Suprapubic skin (tissue), 4 donors: ENCODE data around the gene DNAJB5. TPM values are rescaled to one million over a fixed set of nuclear protein-coding genes. Genes with fewer than 3 reads are reported as not detected.

Source experiments
- DNase-seq, 2 donors: peaks; one replicate each; pipeline ENCODE4 v3.0.0-alpha.2; 2019; ENCODE audit warnings: low spot score in 2 of 2
- H3K27ac ChIP-seq: fragments of 200-600 bp; sonication (generic); one replicate; pipeline ENCODE4 v1.5.1; 2019
- H3K27me3 ChIP-seq: fragments of 200-600 bp; sonication (generic); one replicate; pipeline ENCODE4 v1.5.1; 2019
- H3K36me3 ChIP-seq: fragments of 200-600 bp; sonication (generic); one replicate; pipeline ENCODE4 v1.5.1; 2019
- H3K4me1 ChIP-seq: fragments of 200-600 bp; sonication (generic); one replicate; pipeline ENCODE4 v1.5.1; 2019
- H3K4me3 ChIP-seq: fragments of 200-600 bp; sonication (generic); one replicate; pipeline ENCODE4 v1.5.1; 2019; ENCODE audit warnings: mild to moderate bottlenecking
- H3K9me3 ChIP-seq: fragments of 200-600 bp; sonication (generic); one replicate; pipeline ENCODE4 v1.5.1; 2019
- CTCF ChIP-seq, 2 donors: fragments of 200-600 bp in 1 of 2; fragments of 450-650 bp in 1 of 2; sonication (generic) in 1 of 2; IDR thresholded peaks; one replicate each; pipeline ENCODE4 v1.5.1; 2016 to 2019; ENCODE audit warnings: antibody characterized with exemption in 2 of 2, mild to moderate bottlenecking in 1 of 2, moderate library complexity in 1 of 2
- EP300 ChIP-seq: sonication (generic); formaldehyde crosslinking; IDR thresholded peaks from one replicate; pipeline ENCODE4 v1.6.1; 2017; ENCODE audit warnings: antibody characterized with exemption
- POLR2A ChIP-seq, 2 donors: fragments of 450-650 bp; IDR thresholded peaks; one replicate each; pipeline ENCODE4 v1.6.1; 2017; ENCODE audit warnings: antibody characterized with exemption in 2 of 2, mild to moderate bottlenecking in 2 of 2, moderate library complexity in 2 of 2
- POLR2AphosphoS5 ChIP-seq, 3 donors: sonication (generic); formaldehyde crosslinking; IDR thresholded peaks; one replicate each; pipeline ENCODE4 v1.6.1; 2017; ENCODE audit warnings: antibody characterized with exemption in 3 of 3
- WGBS: methylation state at CpG from one replicate; pipeline ENCODE4 v1.1.5; 2018; 5-methylcytosine and 5-hydroxymethylcytosine counted together
- total RNA-seq, 4 donors: library from RNA; depleted of rRNA; stranded (reverse); fragments of >200 nt; gene quantifications; one replicate each; pipeline ENCODE4 v1.1.0, GENCODE V29; 2016

Gene DNAJB5
- total RNA-seq, 4 donors from 2014 or later, result 0.98 to 4.7 (median 1.6) TPM

DNA sequence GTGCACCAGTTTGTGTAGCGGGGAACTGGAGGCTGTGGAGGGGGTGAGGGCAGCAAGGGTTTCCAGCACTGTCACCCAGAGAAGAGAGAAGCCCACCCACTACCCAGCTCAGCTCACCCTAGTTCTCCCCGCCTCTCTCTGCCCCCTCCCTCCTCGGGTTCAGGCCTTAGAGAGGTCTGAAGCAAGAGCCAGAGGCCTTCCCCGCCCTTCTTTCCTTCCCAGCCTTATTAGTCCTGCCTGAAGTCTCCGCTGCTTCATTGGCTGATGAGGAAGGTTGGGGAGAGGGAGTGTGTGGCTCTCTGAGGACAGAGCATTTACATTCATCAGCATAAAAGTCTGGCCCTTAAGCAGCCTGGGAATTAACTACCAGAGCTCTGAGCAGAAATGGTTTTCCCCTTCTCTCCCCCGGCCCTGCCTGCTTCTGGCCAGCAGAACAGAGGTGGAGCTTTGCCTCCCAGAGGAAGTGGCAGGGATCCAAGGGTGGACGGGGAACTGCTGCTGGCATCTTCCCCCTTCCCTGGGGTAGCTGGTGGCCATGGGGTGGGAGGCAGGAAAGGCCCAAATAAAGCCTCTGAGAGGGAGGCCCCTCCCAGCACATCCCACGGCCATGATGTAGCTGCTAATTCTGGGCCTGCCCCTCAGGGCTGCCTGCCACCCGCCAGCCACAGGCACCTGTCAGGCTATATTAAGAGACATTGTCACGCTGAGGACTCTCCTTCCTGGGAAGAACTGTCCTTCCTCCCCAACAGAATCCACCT is 4.1 kb downstream of the DNAJB5 start:
- no peak overlapping the region for H3K4me3 ChIP-seq
- WGBS, result 28% methylated on average over 9 of the region's 10 CpGs
- no peaks in the 10 kb centered on the region for H3K27me3 ChIP-seq
- H3K9me3 ChIP-seq, result no peaks in the 10 kb centered on the region
- peak overlapping the region; percentile 75 for H3K27ac ChIP-seq
- peak; percentile 79 to 80 for DNase-seq
- peaks cover 70% of the 10 kb centered on the region for H3K4me1 ChIP-seq
- H3K36me3 ChIP-seq, result peaks cover 11% of the 10 kb centered on the region
- TF ChIP-seq POLR2A (IDR thresholded peaks at IDR 0.05) (no peak), CTCF (IDR thresholded peaks at IDR 0.05) (no peak), POLR2AphosphoS5 (IDR thresholded peaks at IDR 0.05) (no peak), EP300 (no peak)

DNA sequence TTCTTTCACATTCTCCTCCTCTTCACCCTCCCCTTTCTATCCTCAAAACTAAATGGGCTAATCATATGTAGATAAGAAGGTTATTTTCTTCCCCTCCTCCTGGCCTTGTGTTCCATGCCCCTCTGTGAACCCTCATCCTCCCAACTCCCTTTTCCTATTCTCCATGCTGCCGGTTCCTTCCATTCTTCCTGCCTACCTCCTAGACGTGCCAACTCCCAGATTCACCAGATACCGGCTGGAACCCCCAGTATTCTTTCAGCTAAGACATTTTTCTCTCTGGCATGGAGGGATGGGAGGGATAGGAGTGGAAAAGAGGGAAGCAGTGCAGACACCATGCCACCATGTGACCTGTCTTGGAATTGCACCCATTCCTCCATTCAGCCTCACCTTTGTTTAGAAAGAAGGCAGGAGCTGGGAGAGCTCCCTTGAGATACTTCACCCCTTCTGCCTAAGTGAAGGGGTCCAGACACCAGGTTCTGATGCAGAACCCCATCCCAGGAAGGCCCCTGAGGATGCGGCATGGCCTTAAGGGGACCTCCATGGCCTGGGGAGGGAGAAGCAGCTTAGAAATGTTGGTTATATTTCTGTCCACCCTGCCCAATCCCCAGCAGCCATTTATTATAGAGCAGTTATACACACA is 4.8 kb downstream of the DNAJB5 start:
- 31% methylated on average over 4 of the region's 4 CpGs for WGBS
- peak in 1 of 2 donors; percentile 49 for DNase-seq
- no peak overlapping the region for H3K4me3 ChIP-seq
- H3K36me3 ChIP-seq, result peaks cover 11% of the 10 kb centered on the region
- no peaks in the 10 kb centered on the region for H3K9me3 ChIP-seq
- peak overlapping the region; percentile 75 for H3K27ac ChIP-seq
- H3K4me1 ChIP-seq, result peaks cover 64% of the 10 kb centered on the region
- TF ChIP-seq CTCF (IDR thresholded peaks at IDR 0.05) (peak in 1 of 2 donors; percentile 51), POLR2A (IDR thresholded peaks at IDR 0.05) (no peak), POLR2AphosphoS5 (IDR thresholded peaks at IDR 0.05) (no peak), EP300 (no peak)
- no peaks in the 10 kb centered on the region for H3K27me3 ChIP-seq

DNA sequence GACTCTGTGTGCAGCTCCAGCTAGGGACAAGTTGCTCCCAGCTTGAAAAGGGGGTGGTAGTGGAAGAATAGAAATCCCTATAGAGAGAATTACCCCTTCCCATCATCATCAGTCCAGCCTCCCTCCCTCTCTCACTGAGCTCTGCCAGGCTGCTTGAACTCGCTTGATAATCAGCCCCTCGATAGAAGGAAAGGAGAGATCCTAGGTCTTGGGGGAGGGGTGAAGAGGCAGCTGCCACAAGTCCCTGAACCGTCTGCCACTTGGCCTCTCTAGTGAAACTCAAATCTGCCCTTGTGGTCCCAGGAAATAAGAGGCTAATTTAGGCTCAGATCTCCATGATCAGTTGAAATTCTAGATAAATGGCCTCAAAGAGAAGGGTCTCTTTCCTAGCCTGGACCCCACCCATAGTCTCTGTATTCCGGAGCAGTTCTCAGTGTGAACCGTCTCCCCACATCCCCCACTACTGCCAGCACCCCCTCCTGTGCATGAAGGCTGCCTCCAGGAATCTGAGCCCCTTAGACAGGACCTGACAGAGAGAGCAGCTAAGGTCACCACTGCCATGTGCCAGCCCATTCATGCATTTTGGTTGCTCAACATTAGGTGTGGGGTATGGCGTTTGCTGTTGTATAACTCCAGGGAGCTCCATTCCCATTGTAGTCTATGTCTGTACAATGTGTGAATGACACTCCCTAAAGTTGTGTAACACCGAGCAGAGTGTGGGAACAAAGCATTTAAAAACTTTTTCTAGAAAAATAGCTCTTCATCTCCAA is 5.5 kb downstream of the DNAJB5 start:
- Histone ChIP-seq H3K9me3 (no peaks in the 10 kb centered on the region), H3K36me3 (peaks cover 11% of the 10 kb centered on the region), H3K27me3 (no peaks in the 10 kb centered on the region), H3K27ac (peak overlapping the region; percentile 47), H3K4me1 (peaks cover 60% of the 10 kb centered on the region), H3K4me3 (no peak overlapping the region)
- 67% methylated on average over 7 of the region's 7 CpGs for WGBS
- peak in 1 of 2 donors; percentile 59 for DNase-seq
- peak in 1 of 3 donors; percentile 24 for TF ChIP-seq POLR2AphosphoS5 (IDR thresholded peaks at IDR 0.05)
- no peak for TF ChIP-seq CTCF (IDR thresholded peaks at IDR 0.05)
- no peak for TF ChIP-seq EP300
- TF ChIP-seq POLR2A (IDR thresholded peaks at IDR 0.05), result no peak

- Histone ChIP-seq H3K4me3 (no peak overlapping the region), H3K27ac (peak overlapping the region; percentile 47), H3K4me1 (peaks cover 57% of the 10 kb centered on the region), H3K9me3 (no peaks in the 10 kb centered on the region), H3K27me3 (no peaks in the 10 kb centered on the region), H3K36me3 (peaks cover 11% of the 10 kb centered on the region)
- 64% methylated on average over 3 of the region's 3 CpGs for WGBS
- peak in 1 of 2 donors; percentile 19 for DNase-seq
- TF ChIP-seq EP300 (no peak), CTCF (IDR thresholded peaks at IDR 0.05) (no peak), POLR2AphosphoS5 (IDR thresholded peaks at IDR 0.05) (no peak), POLR2A (IDR thresholded peaks at IDR 0.05) (no peak)
Observed at GRCh38 chr9:34995670-34996060, 6.1 kb downstream of the DNAJB5 start.
